ENCODE measurements around the gene TLR4. TPM values are rescaled to one million over a fixed set of nuclear protein-coding genes. Genes with fewer than 3 reads are reported as not detected.
A peak's percentile ranks its signal among the peaks of the same experiment; 100 is the strongest.

TLR4 gene
- total and polyA plus RNA-seq, 2 experiments from 2014 or later = 0.06 TPM; not detected in 1

GRCh38 chr9:117747386-117747970 lies 43.3 kb downstream of the TLR4 start:
- no peak for TF ChIP-seq CTCF (IDR thresholded peaks at IDR 0.05; ENCODE audit: low read depth, low read length)
- no peaks in the 10 kb centered on the region for H3K9me3 ChIP-seq (ENCODE audit: low read depth)
- H3K4me1 ChIP-seq (ENCODE audit: low read depth) = peaks cover 3% of the 10 kb centered on the region
- H3K36me3 ChIP-seq = no peaks in the 10 kb centered on the region
- H3K27ac ChIP-seq = no peak overlapping the region
- no peak for DNase-seq (ENCODE audit: low read depth in 1 of 2, low spot score in 1 of 2)
- peaks cover 8% of the 10 kb centered on the region for H3K27me3 ChIP-seq
- no peak overlapping the region for H3K4me3 ChIP-seq

GRCh38 chr9:117750401-117750800 lies 46.2 kb downstream of the TLR4 start:
- no peaks in the 10 kb centered on the region for H3K27me3 ChIP-seq
- no peaks in the 10 kb centered on the region for H3K4me1 ChIP-seq (ENCODE audit: low read depth)
- no peak overlapping the region for H3K27ac ChIP-seq
- no peak for DNase-seq (ENCODE audit: low read depth in 1 of 2, low spot score in 1 of 2)
- no peak for TF ChIP-seq CTCF (IDR thresholded peaks at IDR 0.05; ENCODE audit: low read depth, low read length)
- no peak overlapping the region for H3K4me3 ChIP-seq
- no peaks in the 10 kb centered on the region for H3K36me3 ChIP-seq
- H3K9me3 ChIP-seq (ENCODE audit: low read depth) = no peaks in the 10 kb centered on the region

GRCh38 chr9:117752894-117753293 lies 48.7 kb downstream of the TLR4 start:
- no peaks in the 10 kb centered on the region for H3K36me3 ChIP-seq
- H3K4me3 ChIP-seq = no peak overlapping the region
- H3K27ac ChIP-seq = no peak overlapping the region
- no peaks in the 10 kb centered on the region for H3K4me1 ChIP-seq (ENCODE audit: low read depth)
- DNase-seq (ENCODE audit: low read depth in 1 of 2, low spot score in 1 of 2) = no peak
- H3K9me3 ChIP-seq (ENCODE audit: low read depth) = no peaks in the 10 kb centered on the region
- no peak for TF ChIP-seq CTCF (IDR thresholded peaks at IDR 0.05; ENCODE audit: low read depth, low read length)
- no peaks in the 10 kb centered on the region for H3K27me3 ChIP-seq

GRCh38 chr9:117757561-117758190 lies 53.5 kb downstream of the TLR4 start:
- no peak for TF ChIP-seq CTCF (IDR thresholded peaks at IDR 0.05; ENCODE audit: low read depth, low read length)
- DNase-seq (ENCODE audit: low read depth in 1 of 2, low spot score in 1 of 2) = no peak
- H3K4me3 ChIP-seq = no peak overlapping the region
- no peaks in the 10 kb centered on the region for H3K9me3 ChIP-seq (ENCODE audit: low read depth)
- H3K27me3 ChIP-seq = no peaks in the 10 kb centered on the region
- no peaks in the 10 kb centered on the region for H3K36me3 ChIP-seq
- H3K27ac ChIP-seq = no peak overlapping the region
- H3K4me1 ChIP-seq (ENCODE audit: low read depth) = no peaks in the 10 kb centered on the region

GRCh38 chr9:117763314-117763713 lies 59.1 kb downstream of the TLR4 start:
- no peaks in the 10 kb centered on the region for H3K27me3 ChIP-seq
- no peak overlapping the region for H3K27ac ChIP-seq
- no peaks in the 10 kb centered on the region for H3K36me3 ChIP-seq
- no peak for TF ChIP-seq CTCF (IDR thresholded peaks at IDR 0.05; ENCODE audit: low read depth, low read length)
- H3K9me3 ChIP-seq (ENCODE audit: low read depth) = no peaks in the 10 kb centered on the region
- H3K4me3 ChIP-seq = no peak overlapping the region
- peak in 1 of 2 donors; percentile 45 for DNase-seq (ENCODE audit: low read depth in 1 of 2, low spot score in 1 of 2)
- no peaks in the 10 kb centered on the region for H3K4me1 ChIP-seq (ENCODE audit: low read depth)

Measured in cardiac muscle cell (in vitro differentiated cells and primary cell).